GM12878 (cell line): Measurements from ENCODE around the gene RAD1.

Experiments used
- BRCA1 ChIP-seq: IDR thresholded peaks from 2 replicates; pipeline ENCODE4 v1.6.1; 2011; ENCODE audit warnings: low read depth, low read length, improper control_type of control experiment
- JUNB ChIP-seq: IDR thresholded peaks from 2 replicates; pipeline ENCODE4 v1.6.1; 2016; ENCODE audit warnings: antibody characterized with exemption, mild to moderate bottlenecking
- MTA3 ChIP-seq: IDR thresholded peaks from 2 replicates; pipeline ENCODE4 v1.6.1; 2012; ENCODE audit warnings: low read length, inconsistent platforms, borderline replicate concordance
- NFIC ChIP-seq: IDR thresholded peaks from 2 replicates; pipeline ENCODE4 v1.6.1; 2012; ENCODE audit warnings: low read depth, mild to moderate bottlenecking, inconsistent platforms, low read length, moderate library complexity
- SMC3 ChIP-seq: IDR thresholded peaks from 2 replicates; pipeline ENCODE4 v1.6.1; 2011; ENCODE audit warnings: low read length, improper control_type of control experiment, borderline replicate concordance
- ZNF622 ChIP-seq: fragments of 450-650 bp; IDR thresholded peaks from 2 replicates; pipeline ENCODE4 v1.6.1; 2017; ENCODE audit warnings: mild to moderate bottlenecking, inconsistent platforms
- TF ChIP-seq, protein P1 (sequence below): fragments of 450-650 bp; IDR thresholded peaks from 2 replicates; pipeline ENCODE4 v1.6.1; 2017; ENCODE audit warnings: antibody characterized with exemption, mild to moderate bottlenecking, moderate library complexity
- TF ChIP-seq, protein P2 (sequence below): IDR thresholded peaks from 2 replicates; pipeline ENCODE4 v1.6.1; 2012; ENCODE audit warnings: low read length, inconsistent platforms

DNA sequence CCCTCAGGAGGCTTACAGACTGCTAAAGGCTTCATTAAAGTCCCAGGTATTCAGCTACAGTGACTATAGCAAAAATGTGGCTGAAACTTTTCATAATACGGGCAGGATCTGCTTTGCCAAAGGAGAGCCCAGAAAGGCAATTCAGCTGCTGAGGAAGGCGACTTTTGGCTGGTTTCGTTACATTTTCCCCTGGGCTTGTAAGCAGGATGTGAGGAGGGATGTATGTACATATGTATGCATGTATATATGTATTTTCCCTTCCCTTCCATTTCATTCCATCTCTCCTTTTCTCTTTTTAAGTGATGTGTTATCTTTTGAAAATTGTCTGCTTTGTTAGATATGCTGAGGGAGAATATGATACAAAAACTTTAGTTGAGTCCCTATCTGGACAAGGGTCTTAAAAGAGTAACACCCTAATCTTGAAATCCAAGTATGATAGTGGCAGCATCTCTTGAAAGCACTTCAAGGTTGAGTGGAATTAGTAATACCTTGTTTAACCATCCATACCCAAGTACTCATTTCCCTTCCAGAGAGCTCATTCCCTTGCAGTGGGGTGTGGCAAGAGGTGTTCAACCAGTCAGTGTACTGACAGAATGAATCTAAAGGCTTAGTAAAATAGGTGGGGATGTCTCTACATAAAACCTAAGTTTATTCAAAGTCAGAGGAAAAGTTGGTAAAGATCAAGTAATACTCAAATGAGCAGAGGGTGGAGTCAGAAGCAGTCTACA is 28.7 kb downstream of the RAD1 start:
- TF ChIP-seq MTA3 (no peak), BRCA1 (no peak), JUNB (no peak), SMC3 (no peak), ZNF622 (no peak), NFIC (no peak)
- TF ChIP-seq, protein P1, sequence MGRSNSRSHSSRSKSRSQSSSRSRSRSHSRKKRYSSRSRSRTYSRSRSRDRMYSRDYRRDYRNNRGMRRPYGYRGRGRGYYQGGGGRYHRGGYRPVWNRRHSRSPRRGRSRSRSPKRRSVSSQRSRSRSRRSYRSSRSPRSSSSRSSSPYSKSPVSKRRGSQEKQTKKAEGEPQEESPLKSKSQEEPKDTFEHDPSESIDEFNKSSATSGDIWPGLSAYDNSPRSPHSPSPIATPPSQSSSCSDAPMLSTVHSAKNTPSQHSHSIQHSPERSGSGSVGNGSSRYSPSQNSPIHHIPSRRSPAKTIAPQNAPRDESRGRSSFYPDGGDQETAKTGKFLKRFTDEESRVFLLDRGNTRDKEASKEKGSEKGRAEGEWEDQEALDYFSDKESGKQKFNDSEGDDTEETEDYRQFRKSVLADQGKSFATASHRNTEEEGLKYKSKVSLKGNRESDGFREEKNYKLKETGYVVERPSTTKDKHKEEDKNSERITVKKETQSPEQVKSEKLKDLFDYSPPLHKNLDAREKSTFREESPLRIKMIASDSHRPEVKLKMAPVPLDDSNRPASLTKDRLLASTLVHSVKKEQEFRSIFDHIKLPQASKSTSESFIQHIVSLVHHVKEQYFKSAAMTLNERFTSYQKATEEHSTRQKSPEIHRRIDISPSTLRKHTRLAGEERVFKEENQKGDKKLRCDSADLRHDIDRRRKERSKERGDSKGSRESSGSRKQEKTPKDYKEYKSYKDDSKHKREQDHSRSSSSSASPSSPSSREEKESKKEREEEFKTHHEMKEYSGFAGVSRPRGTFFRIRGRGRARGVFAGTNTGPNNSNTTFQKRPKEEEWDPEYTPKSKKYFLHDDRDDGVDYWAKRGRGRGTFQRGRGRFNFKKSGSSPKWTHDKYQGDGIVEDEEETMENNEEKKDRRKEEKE: no peak
- TF ChIP-seq, protein P2, sequence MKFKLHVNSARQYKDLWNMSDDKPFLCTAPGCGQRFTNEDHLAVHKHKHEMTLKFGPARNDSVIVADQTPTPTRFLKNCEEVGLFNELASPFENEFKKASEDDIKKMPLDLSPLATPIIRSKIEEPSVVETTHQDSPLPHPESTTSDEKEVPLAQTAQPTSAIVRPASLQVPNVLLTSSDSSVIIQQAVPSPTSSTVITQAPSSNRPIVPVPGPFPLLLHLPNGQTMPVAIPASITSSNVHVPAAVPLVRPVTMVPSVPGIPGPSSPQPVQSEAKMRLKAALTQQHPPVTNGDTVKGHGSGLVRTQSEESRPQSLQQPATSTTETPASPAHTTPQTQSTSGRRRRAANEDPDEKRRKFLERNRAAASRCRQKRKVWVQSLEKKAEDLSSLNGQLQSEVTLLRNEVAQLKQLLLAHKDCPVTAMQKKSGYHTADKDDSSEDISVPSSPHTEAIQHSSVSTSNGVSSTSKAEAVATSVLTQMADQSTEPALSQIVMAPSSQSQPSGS: no peak
